Measurements from ENCODE around the gene LDB2. TPM values are rescaled to one million over a fixed set of nuclear protein-coding genes. Genes with fewer than 3 reads are reported as not detected.
"Not testable (repeated sequence)": the region's sequence is repeated elsewhere in the genome, so short reads cannot be mapped to it uniquely, and the experiment has no call there.

The LDB2 gene
- total RNA-seq, 1 donor from 2014 or later, result 53.2 TPM

GRCh38 chr4:16572161-16572560 is 326.3 kb downstream of the LDB2 start:
- DNase-seq (ENCODE audit: low spot score), result no peak

GRCh38 chr4:16569790-16570189 is 328.7 kb downstream of the LDB2 start:
- no peak for DNase-seq (ENCODE audit: low spot score)

- not testable (repeated sequence) for DNase-seq (ENCODE audit: low spot score)
These were observed 341.1 kb downstream of the LDB2 start for GRCh38 chr4:16557316-16557715.

GRCh38 chr4:16555156-16555555 is 343.3 kb downstream of the LDB2 start:
- no peak for DNase-seq (ENCODE audit: low spot score)

GRCh38 chr4:16550531-16550930 is 347.9 kb downstream of the LDB2 start:
- DNase-seq (ENCODE audit: low spot score), result no peak

- DNase-seq (ENCODE audit: low spot score), result no peak
These were observed 352.8 kb downstream of the LDB2 start for GRCh38 chr4:16545656-16546055.

GRCh38 chr4:16544869-16545268 is 353.6 kb downstream of the LDB2 start:
- DNase-seq (ENCODE audit: low spot score), result no peak

GRCh38 chr4:16544251-16544721 is 354.2 kb downstream of the LDB2 start:
- no peak for DNase-seq (ENCODE audit: low spot score)

- no peak for DNase-seq (ENCODE audit: low spot score)
These were observed 360.5 kb downstream of the LDB2 start for GRCh38 chr4:16537926-16538325.

- DNase-seq (ENCODE audit: low spot score), result no peak
These were observed 366.0 kb downstream of the LDB2 start for GRCh38 chr4:16532240-16532970.

GRCh38 chr4:16530688-16531635 is 367.5 kb downstream of the LDB2 start:
- no peak for DNase-seq (ENCODE audit: low spot score)

- no peak for DNase-seq (ENCODE audit: low spot score)
These were observed 373.4 kb downstream of the LDB2 start for GRCh38 chr4:16524911-16525554.

- DNase-seq (ENCODE audit: low spot score), result no peak
These were observed 374.0 kb downstream of the LDB2 start for GRCh38 chr4:16524406-16524805.

GRCh38 chr4:16523526-16523925 is 374.9 kb downstream of the LDB2 start:
- DNase-seq (ENCODE audit: low spot score), result not testable (repeated sequence)

GRCh38 chr4:16521156-16521915 is 377.1 kb downstream of the LDB2 start:
- no peak for DNase-seq (ENCODE audit: low spot score)

GRCh38 chr4:16516796-16517439 is 381.5 kb downstream of the LDB2 start:
- DNase-seq (ENCODE audit: low spot score), result no peak

- DNase-seq (ENCODE audit: low spot score), result no peak
These were observed 384.6 kb downstream of the LDB2 start for GRCh38 chr4:16513876-16514275.

- no peak for DNase-seq (ENCODE audit: low spot score)
These were observed 389.5 kb downstream of the LDB2 start for GRCh38 chr4:16508968-16509367.

GRCh38 chr4:16505726-16506125 is 392.7 kb downstream of the LDB2 start:
- no peak for DNase-seq (ENCODE audit: low spot score)

- DNase-seq (ENCODE audit: low spot score), result no peak
These were observed 393.2 kb downstream of the LDB2 start for GRCh38 chr4:16505267-16505666.

All from mesenteric fat pad (tissue), 1 donor.